Sigmoid colon (tissue), 7 donors: Measurements from ENCODE around the gene AIG1. TPM values are rescaled to one million over a fixed set of nuclear protein-coding genes. Genes with fewer than 3 reads are reported as not detected.

Experiments
- DNase-seq: peaks from one replicate; pipeline ENCODE4 v3.0.0-alpha.2; 2019
- H3K27ac ChIP-seq, 4 donors: fragments of 200-600 bp; sonication (generic); one replicate each; pipeline ENCODE4 v1.5.1; 2016 to 2019; ENCODE audit warnings: mild to moderate bottlenecking in 1 of 4
- H3K27me3 ChIP-seq, 3 donors: fragments of 200-600 bp; sonication (generic); one replicate each; pipeline ENCODE4 v1.5.1; 2019; ENCODE audit warnings: mild to moderate bottlenecking in 1 of 3
- H3K36me3 ChIP-seq, 4 donors: fragments of 200-600 bp; sonication (generic); one replicate each; pipeline ENCODE4 v1.5.1; 2016 to 2019
- H3K4me1 ChIP-seq, 4 donors: fragments of 200-600 bp; sonication (generic); one replicate each; pipeline ENCODE4 v1.5.1; 2017 to 2019
- H3K4me3 ChIP-seq, 4 donors: fragments of 200-600 bp; sonication (generic); one replicate each; pipeline ENCODE4 v1.5.1; 2017 to 2019; ENCODE audit warnings: mild to moderate bottlenecking in 2 of 4, moderate library complexity in 1 of 4
- H3K9me3 ChIP-seq, 4 donors: fragments of 200-600 bp in 3 of 4; sonication (generic) in 3 of 4; one replicate each; pipeline versions ENCODE4 v1.5.1 to v1.6.1; 2013 to 2019
- CTCF ChIP-seq, 4 experiments: fragments of 450-650 bp in 3 of 4; fragments of 200-600 bp in 1 of 4; IDR thresholded peaks; one replicate each; pipeline ENCODE4 v1.5.1; 2016 to 2019; ENCODE audit warnings: antibody characterized with exemption in 4 of 4, mild to moderate bottlenecking in 3 of 4, moderate library complexity in 2 of 4
- EP300 ChIP-seq, 4 donors: sonication (generic); formaldehyde crosslinking; IDR thresholded peaks; one replicate each; pipeline ENCODE4 v1.6.1; 2017; ENCODE audit warnings: antibody characterized with exemption in 4 of 4
- POLR2A ChIP-seq, 2 donors: fragments of 450-650 bp; IDR thresholded peaks; one replicate each; pipeline ENCODE4 v1.6.1; 2016; ENCODE audit warnings: antibody characterized with exemption in 2 of 2, mild to moderate bottlenecking in 2 of 2, moderate library complexity in 2 of 2
- POLR2AphosphoS5 ChIP-seq, 4 donors: sonication (generic); formaldehyde crosslinking; IDR thresholded peaks; one replicate each; pipeline ENCODE4 v1.6.1; 2017; ENCODE audit warnings: antibody characterized with exemption in 4 of 4
- WGBS, 2 donors: extraction: QIAGEN DNeasy Blood & Tissue Kit; methylation state at CpG; one replicate each; pipeline ENCODE4 v1.1.7; 2013; 5-methylcytosine and 5-hydroxymethylcytosine counted together
- intact Hi-C: fragments of 100-400 bp; cut with DNase I; formaldehyde crosslinking; loops from one replicate; pipeline ENCODE4 v1.15.1; 2023
- polyA plus RNA-seq, 3 donors: library from polyadenylated mRNA; stranded (reverse); fragments of 200-250 nt; gene quantifications; one replicate each; pipeline ENCODE4 v1.2.3, GENCODE V29; 2013
- total RNA-seq, 4 donors: library from RNA; depleted of rRNA; stranded (reverse); fragments of >200 nt; gene quantifications; one replicate each; pipeline ENCODE4 v1.1.0, GENCODE V29; 2016
- donor health status: healthy with polysubstance abuse.
- donor health status: Bipolar disorder and iron deficiency.
- donor health status: healthy.

Gene AIG1
- total and polyA plus RNA-seq, 7 donors = 10.9 to 30.7 (median 20.6) TPM

- 94 to 95% methylated on average over 2 of the region's 2 CpGs for WGBS, 2 donors
- Histone ChIP-seq H3K27ac (no peak overlapping the region), H3K4me1 (no peaks in the 10 kb centered on the region), H3K36me3 (no peaks in the 10 kb centered on the region), H3K9me3 (no peaks in the 10 kb centered on the region), H3K4me3 (no peak overlapping the region), H3K27me3 (no peaks in the 10 kb centered on the region)
- no peak for DNase-seq
- TF ChIP-seq POLR2AphosphoS5 (IDR thresholded peaks at IDR 0.05) (no peak), CTCF (IDR thresholded peaks at IDR 0.05) (no peak), POLR2A (IDR thresholded peaks at IDR 0.05) (no peak), EP300 (IDR thresholded peaks at IDR 0.05) (no peak)
- intact Hi-C loops = no loop called here
Observed at GRCh38 chr6:143149771-143150170, 89.1 kb downstream of the AIG1 start.

- DNase-seq = no peak
- no peaks in the 10 kb centered on the region for H3K27me3 ChIP-seq
- H3K9me3 ChIP-seq = no peaks in the 10 kb centered on the region
- no peaks in the 10 kb centered on the region for H3K4me1 ChIP-seq
- H3K36me3 ChIP-seq = no peaks in the 10 kb centered on the region
- no peak overlapping the region for H3K27ac ChIP-seq
- TF ChIP-seq POLR2AphosphoS5 (IDR thresholded peaks at IDR 0.05) (no peak), POLR2A (IDR thresholded peaks at IDR 0.05) (no peak), EP300 (IDR thresholded peaks at IDR 0.05) (no peak), CTCF (IDR thresholded peaks at IDR 0.05) (no peak)
- 93 to 95% methylated on average over 1 of the region's 1 CpG for WGBS, 2 donors
- H3K4me3 ChIP-seq = no peak overlapping the region
- intact Hi-C loops = no loop called here
Observed at GRCh38 chr6:143150281-143150680, 89.6 kb downstream of the AIG1 start.

GRCh38 chr6:143151381-143151780 is 90.7 kb downstream of the AIG1 start:
- 91 to 92% methylated on average over 3 of the region's 3 CpGs for WGBS, 2 donors
- H3K4me3 ChIP-seq = no peak overlapping the region
- no peak for DNase-seq
- no peaks in the 10 kb centered on the region for H3K27me3 ChIP-seq
- TF ChIP-seq EP300 (IDR thresholded peaks at IDR 0.05) = no peak
- no peak for TF ChIP-seq POLR2AphosphoS5 (IDR thresholded peaks at IDR 0.05)
- TF ChIP-seq CTCF (IDR thresholded peaks at IDR 0.05) = no peak
- no peak for TF ChIP-seq POLR2A (IDR thresholded peaks at IDR 0.05)
- no peak overlapping the region for H3K27ac ChIP-seq
- H3K9me3 ChIP-seq = no peaks in the 10 kb centered on the region
- no peaks in the 10 kb centered on the region for H3K36me3 ChIP-seq
- H3K4me1 ChIP-seq = no peaks in the 10 kb centered on the region
- intact Hi-C loops = no loop called here

- H3K27me3 ChIP-seq = no peaks in the 10 kb centered on the region
- no peak overlapping the region for H3K27ac ChIP-seq
- no peak for TF ChIP-seq CTCF (IDR thresholded peaks at IDR 0.05)
- TF ChIP-seq POLR2AphosphoS5 (IDR thresholded peaks at IDR 0.05) = no peak
- TF ChIP-seq POLR2A (IDR thresholded peaks at IDR 0.05) = no peak
- no peak for TF ChIP-seq EP300 (IDR thresholded peaks at IDR 0.05)
- H3K4me1 ChIP-seq = no peaks in the 10 kb centered on the region
- intact Hi-C loops = no loop called here
- H3K9me3 ChIP-seq = no peaks in the 10 kb centered on the region
- WGBS, 2 donors = 95 to 99% methylated on average over 1 of the region's 1 CpG
- no peaks in the 10 kb centered on the region for H3K36me3 ChIP-seq
- no peak overlapping the region for H3K4me3 ChIP-seq
- DNase-seq = no peak
Observed at GRCh38 chr6:143155681-143156080, 95.0 kb downstream of the AIG1 start.

GRCh38 chr6:143157131-143157530 is 96.4 kb downstream of the AIG1 start:
- TF ChIP-seq CTCF (IDR thresholded peaks at IDR 0.05) (no peak), POLR2AphosphoS5 (IDR thresholded peaks at IDR 0.05) (no peak)
- no peaks in the 10 kb centered on the region for H3K4me1 ChIP-seq
- no peaks in the 10 kb centered on the region for H3K27me3 ChIP-seq
- 75 to 95% methylated on average over 2 of the region's 2 CpGs for WGBS, 2 donors
- no peaks in the 10 kb centered on the region for H3K36me3 ChIP-seq
- H3K9me3 ChIP-seq = no peaks in the 10 kb centered on the region
- H3K27ac ChIP-seq = no peak overlapping the region
- intact Hi-C loops = no loop called here
- H3K4me3 ChIP-seq = no peak overlapping the region
- no peak for DNase-seq
